HepG2 (cell line): ENCODE results near the gene FBXW2. TPM values are rescaled to one million over a fixed set of nuclear protein-coding genes. Genes with fewer than 3 reads are reported as not detected.

Experiments
- ARID5B ChIP-seq: IDR thresholded peaks from 2 replicates; pipeline ENCODE4 v1.4.0; 2020; ENCODE audit warnings: mild to moderate bottlenecking, missing genetic modification reagents
- BHLHE40 ChIP-seq: IDR thresholded peaks from 2 replicates; pipeline ENCODE4 v1.6.1; 2011; ENCODE audit warnings: low read length, improper control_type of control experiment
- HNRNPH1 ChIP-seq: fragments of 200-400 bp; formaldehyde crosslinking; optimal IDR thresholded peaks from 2 replicates; pipeline ENCODE3; 2017; ENCODE audit warnings: mild to moderate bottlenecking, low read depth, low read length
- MYC ChIP-seq: sonication (generic); formaldehyde crosslinking; IDR thresholded peaks from 2 replicates; pipeline ENCODE4 v1.9.0; 2021; ENCODE audit warnings: missing genetic modification reagents, borderline replicate concordance
- NFE2 ChIP-seq: sonication (generic); formaldehyde crosslinking; IDR thresholded peaks from 2 replicates; pipeline ENCODE4 v1.4.0; 2020; ENCODE audit warnings: missing genetic modification reagents
- NFRKB ChIP-seq: fragments of 450-650 bp; IDR thresholded peaks from 2 replicates; pipeline ENCODE4 v1.6.1; 2017
- RFX1 ChIP-seq: fragments of 450-650 bp; IDR thresholded peaks from 2 replicates; pipeline ENCODE4 v1.6.1; 2017
- SNAPC4 ChIP-seq: sonication (generic); formaldehyde crosslinking; IDR thresholded peaks from 2 replicates; pipeline ENCODE4 v1.4.0; 2020; ENCODE audit warnings: mild to moderate bottlenecking, missing genetic modification reagents
- ZNF674 ChIP-seq: sonication (generic); formaldehyde crosslinking; IDR thresholded peaks from 2 replicates; pipeline ENCODE4 v1.5.0; 2020; ENCODE audit warnings: low read depth, mild to moderate bottlenecking, missing genetic modification reagents
- ZNF746 ChIP-seq: sonication (generic); formaldehyde crosslinking; IDR thresholded peaks from 2 replicates; pipeline ENCODE4 v1.8.0; 2022; ENCODE audit warnings: mild to moderate bottlenecking, missing genetic modification reagents
- ZNF879 ChIP-seq: sonication (generic); formaldehyde crosslinking; IDR thresholded peaks from 2 replicates; pipeline ENCODE4 v1.8.1; 2023; ENCODE audit warnings: missing genetic modification reagents
- polyA plus RNA-seq, 8 experiments: library from polyadenylated mRNA; depleted of rRNA in 3 of 8; stranded (reverse) in 7 of 8; unstranded in 1 of 8; fragments of >200 nt; fragmentation: Illumina TruSeq in 4 of 8; extraction: Trizol in 4 of 8; gene quantifications; 2 replicates each; pipeline versions ENCODE4 v1.2.1 to v1.2.3, GENCODE V29; 2011 to 2016; ENCODE audit warnings: low read depth in 4 of 8, missing spikeins in 1 of 8, mixed read lengths in 1 of 8; ENCODE audit not compliant: insufficient read depth in 1 of 8
- total RNA-seq, 5 experiments: library from RNA; depleted of rRNA; stranded (reverse); fragments of >200 nt; fragmentation: Illumina TruSeq; extraction: Trizol; gene quantifications; 2 replicates each; pipeline ENCODE4 v1.2.3, GENCODE V29; 2016; ENCODE audit warnings: low read depth in 1 of 5
- TF ChIP-seq, protein P1 (sequence below): sonication (generic); formaldehyde crosslinking; IDR thresholded peaks from 2 replicates; pipeline ENCODE4 v1.8.1; 2023; ENCODE audit warnings: mild to moderate bottlenecking, moderate library complexity, missing genetic modification reagents
- TF ChIP-seq, protein P2 (sequence below): sonication (generic); formaldehyde crosslinking; IDR thresholded peaks from 2 replicates; pipeline ENCODE4 v1.4.0; 2020; ENCODE audit warnings: missing genetic modification reagents
- TF ChIP-seq, protein P3 (sequence below): sonication (generic); formaldehyde crosslinking; IDR thresholded peaks from 2 replicates; pipeline ENCODE4 v1.9.0; 2021; ENCODE audit warnings: missing genetic modification reagents, borderline replicate concordance

FBXW2 gene
- total and polyA plus RNA-seq, 2 of the 13 experiments (the other 11 are each of a cell fraction or from before 2014, with no cell fraction given), result 35.4 to 43.1 TPM

- TF ChIP-seq, protein P1, sequence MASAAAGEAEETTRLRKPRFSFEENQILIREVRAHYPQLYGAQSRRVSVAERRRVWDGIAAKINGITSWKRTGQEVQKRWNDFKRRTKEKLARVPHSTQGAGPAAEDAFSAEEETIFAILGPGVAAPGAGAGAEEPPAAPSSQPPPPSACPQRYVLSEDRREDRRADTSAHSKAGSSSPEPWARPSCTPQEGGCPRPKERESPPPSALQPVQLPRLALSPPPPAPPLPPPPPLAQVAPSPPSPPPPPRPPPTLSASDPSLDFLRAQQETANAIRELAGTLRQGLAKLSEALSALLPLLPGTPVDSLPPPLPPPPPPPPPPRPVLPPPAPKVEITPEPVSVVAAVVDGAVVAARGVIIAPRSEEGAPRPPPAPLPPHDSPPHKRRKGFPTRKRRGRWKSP, result 0 out of 2 replicates have a peak, but pooled peaks have one; percentile 10
- TF ChIP-seq MYC (CRISPR knock-in tag) (no peak; the same call in 1 of the 2 replicates), BHLHE40 (peak; percentile 71), ARID5B (peak; percentile 12; the same call in 1 of the 2 replicates), NFE2 (CRISPR knock-in tag) (no peak), SNAPC4 (CRISPR knock-in tag) (no peak), HNRNPH1 (no peak), ZNF674 (0 out of 2 replicates have a peak, but pooled peaks have one; percentile 25), ZNF879 (CRISPR knock-in tag) (no peak), RFX1 (no peak), ZNF746 (peak; percentile 32; the same call in 1 of the 2 replicates), NFRKB (no peak)
- TF ChIP-seq, protein P2, sequence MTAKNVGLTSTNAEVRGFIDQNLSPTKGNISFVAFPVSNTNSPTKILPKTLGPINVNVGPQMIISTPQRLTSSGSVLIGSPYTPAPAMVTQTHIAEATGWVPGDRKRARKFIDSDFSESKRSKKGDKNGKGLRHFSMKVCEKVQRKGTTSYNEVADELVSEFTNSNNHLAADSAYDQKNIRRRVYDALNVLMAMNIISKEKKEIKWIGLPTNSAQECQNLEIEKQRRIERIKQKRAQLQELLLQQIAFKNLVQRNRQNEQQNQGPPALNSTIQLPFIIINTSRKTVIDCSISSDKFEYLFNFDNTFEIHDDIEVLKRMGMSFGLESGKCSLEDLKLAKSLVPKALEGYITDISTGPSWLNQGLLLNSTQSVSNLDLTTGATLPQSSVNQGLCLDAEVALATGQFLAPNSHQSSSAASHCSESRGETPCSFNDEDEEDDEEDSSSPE, result peak; percentile 71
- TF ChIP-seq, protein P3, sequence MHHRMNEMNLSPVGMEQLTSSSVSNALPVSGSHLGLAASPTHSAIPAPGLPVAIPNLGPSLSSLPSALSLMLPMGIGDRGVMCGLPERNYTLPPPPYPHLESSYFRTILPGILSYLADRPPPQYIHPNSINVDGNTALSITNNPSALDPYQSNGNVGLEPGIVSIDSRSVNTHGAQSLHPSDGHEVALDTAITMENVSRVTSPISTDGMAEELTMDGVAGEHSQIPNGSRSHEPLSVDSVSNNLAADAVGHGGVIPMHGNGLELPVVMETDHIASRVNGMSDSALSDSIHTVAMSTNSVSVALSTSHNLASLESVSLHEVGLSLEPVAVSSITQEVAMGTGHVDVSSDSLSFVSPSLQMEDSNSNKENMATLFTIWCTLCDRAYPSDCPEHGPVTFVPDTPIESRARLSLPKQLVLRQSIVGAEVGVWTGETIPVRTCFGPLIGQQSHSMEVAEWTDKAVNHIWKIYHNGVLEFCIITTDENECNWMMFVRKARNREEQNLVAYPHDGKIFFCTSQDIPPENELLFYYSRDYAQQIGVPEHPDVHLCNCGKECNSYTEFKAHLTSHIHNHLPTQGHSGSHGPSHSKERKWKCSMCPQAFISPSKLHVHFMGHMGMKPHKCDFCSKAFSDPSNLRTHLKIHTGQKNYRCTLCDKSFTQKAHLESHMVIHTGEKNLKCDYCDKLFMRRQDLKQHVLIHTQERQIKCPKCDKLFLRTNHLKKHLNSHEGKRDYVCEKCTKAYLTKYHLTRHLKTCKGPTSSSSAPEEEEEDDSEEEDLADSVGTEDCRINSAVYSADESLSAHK (CRISPR knock-in tag), result no peak
These were observed 78.9 kb downstream of the FBXW2 start, which contains the start of gene MEGF9 (continued) for GRCh38 chr9:120714088-120714845.
